Measurements from ENCODE around the gene GATA5. TPM values are rescaled to one million over a fixed set of nuclear protein-coding genes. Genes with fewer than 3 reads are reported as not detected.

The GATA5 gene
- total RNA-seq, 1 experiment from 2014 or later = not detected

DNA sequence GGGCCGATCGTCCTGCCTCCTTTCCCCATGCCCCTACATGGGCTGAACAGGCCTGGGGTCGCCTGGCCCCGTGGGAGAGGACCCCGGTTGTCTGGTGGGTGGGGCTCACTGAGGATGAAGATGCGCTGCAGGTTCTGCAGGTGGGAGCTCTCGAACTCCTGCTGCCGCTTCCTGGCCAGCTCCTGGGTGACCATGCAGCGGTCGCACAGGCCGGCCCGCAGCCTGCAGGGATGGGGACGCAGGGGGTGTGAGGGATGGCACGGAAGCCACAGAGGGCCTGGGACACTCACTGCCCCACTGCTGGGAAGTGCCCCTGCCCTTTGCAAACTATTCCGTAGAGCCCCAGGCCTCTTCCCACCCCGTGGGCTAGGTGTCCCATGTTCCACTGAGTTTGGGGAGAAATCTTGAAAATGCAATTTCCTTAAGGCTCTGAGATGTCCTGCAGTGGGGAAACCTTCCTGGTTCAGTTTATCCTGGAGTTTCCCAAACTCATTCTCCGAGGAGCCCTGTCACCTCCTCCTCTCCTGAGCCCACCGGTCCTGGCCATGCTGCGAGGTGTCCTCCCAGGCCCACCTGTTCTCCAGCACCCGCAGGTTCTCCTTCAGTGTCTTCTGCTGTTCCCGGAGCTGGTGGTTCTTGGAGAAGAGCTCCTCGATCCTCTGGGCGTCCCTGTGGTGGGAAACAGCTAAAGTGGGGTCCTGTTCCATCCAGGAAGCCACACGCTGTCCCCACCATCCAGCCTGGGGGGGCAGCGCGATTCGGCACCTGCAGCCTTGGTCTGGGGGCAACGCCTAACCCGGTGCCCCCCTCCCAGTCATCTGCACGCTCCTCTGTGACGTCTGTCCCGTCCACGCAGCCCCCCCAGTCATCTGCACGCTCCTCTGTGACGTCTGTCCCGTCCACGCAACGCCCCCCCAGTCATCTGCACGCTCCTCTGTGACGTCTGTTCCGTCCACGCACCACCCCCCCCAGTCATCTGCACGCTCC, 58.9 kb downstream of the GATA5 start:
- no peak for DNase-seq (ENCODE audit: low read depth)

GRCh38 chr20:62415354-62416111, 60.3 kb downstream of the GATA5 start:
- no peak for DNase-seq (ENCODE audit: low read depth)

DNA sequence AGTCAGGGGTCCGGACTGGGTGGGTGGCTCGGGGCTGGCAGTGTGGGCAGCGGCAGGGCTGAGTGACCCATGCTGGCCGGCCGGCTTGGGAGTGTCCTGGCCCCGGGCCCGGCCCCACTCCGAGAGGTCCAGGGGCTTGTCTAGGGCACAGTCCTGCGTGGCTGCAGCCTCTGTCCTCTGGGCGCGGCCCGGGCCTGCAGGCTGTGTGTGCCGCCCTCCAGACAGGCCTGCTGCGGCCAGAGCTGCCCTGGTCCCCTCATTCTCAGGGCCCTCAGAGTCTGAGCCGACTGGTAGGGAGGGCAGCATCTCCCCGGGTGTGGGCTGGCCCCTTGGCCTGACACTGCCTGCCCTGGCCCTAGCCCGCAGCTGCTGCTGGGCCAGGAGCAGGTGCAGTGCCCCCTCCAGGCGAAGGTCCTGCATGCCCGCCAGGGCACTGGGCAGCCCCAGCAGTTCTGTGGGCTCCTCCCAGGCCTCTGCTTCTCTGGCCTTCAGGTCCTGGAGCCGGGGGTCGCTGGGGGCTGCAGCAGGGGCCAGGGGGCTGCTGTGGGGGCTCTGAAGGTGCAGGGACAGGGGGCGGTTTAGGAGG, 61.8 kb downstream of the GATA5 start:
- DNase-seq (ENCODE audit: low read depth) = peak; percentile 28

Other genes starting within 250 kb of the GATA5 start
- gene OSBPL2, start 237.5 kb downstream of the GATA5 start, total RNA-seq (2014; rRNA removed; shearing (Covaris generic)) = 20.7 and 29.2 TPM in 2 replicates
- 235 and 272 TPM in 2 replicates for gene ADRM1, start 173.0 kb downstream of the GATA5 start, total RNA-seq (2014; rRNA removed; shearing (Covaris generic))
- gene LAMA5, start 108.7 kb downstream of the GATA5 start, total RNA-seq (2014; rRNA removed; shearing (Covaris generic)) = 5.6 and 29.7 TPM in 2 replicates
- 1,541 and 2,007 TPM in 2 replicates for gene RPS21, start 88.9 kb downstream of the GATA5 start, total RNA-seq (2014; rRNA removed; shearing (Covaris generic))
- gene CABLES2, start 68.7 kb downstream of the GATA5 start, total RNA-seq (2014; rRNA removed; shearing (Covaris generic)) = 10.0 and 19.9 TPM in 2 replicates
- gene RBBP8NL, start 48.5 kb downstream of the GATA5 start, total RNA-seq (2014; rRNA removed; shearing (Covaris generic)) = not detected in 2 replicates
- gene SLCO4A1, start 166.5 kb upstream of the GATA5 start, total RNA-seq (2014; rRNA removed; shearing (Covaris generic)) = 43.9 and 69.5 TPM in 2 replicates
- 0.07 and 0.54 TPM in 2 replicates for gene NTSR1, start 232.8 kb upstream of the GATA5 start, total RNA-seq (2014; rRNA removed; shearing (Covaris generic))

Data from M059J (cell line).